Measurements from ENCODE around the gene ANKRD60.

Gene ANKRD60

GRCh38 chr20:58228103-58228483, 360 bp downstream of the ANKRD60 start:
- DNase-seq: no peak
- no peak overlapping the region for H3K27ac ChIP-seq (ENCODE audit: low read length)
- H3K9me3 ChIP-seq (ENCODE audit: insufficient read depth, low read length, severe bottlenecking): no peaks in the 10 kb centered on the region
- no peaks in the 10 kb centered on the region for H4K20me1 ChIP-seq (ENCODE audit: insufficient read depth, low read length)
- H2AFZ ChIP-seq (ENCODE audit: low read depth, low read length): no peak overlapping the region
- no peaks in the 10 kb centered on the region for H3K79me2 ChIP-seq (ENCODE audit: insufficient read depth, low read length)
- H3K27me3 ChIP-seq (ENCODE audit: insufficient read depth, low read length, poor library complexity): peaks cover 21% of the 10 kb centered on the region
- no peak overlapping the region for H3K4me2 ChIP-seq (ENCODE audit: insufficient read depth, low read length)
- TF ChIP-seq EZH2 (IDR thresholded peaks at IDR 0.05; ENCODE audit: borderline replicate concordance, low read depth, low read length, severe bottlenecking) (no peak), CTCF (IDR thresholded peaks at IDR 0.05; ENCODE audit: borderline replicate concordance, extremely low read depth, low read length, poor library complexity, severe bottlenecking) (no peak)
- no peak overlapping the region for H3K4me3 ChIP-seq (ENCODE audit: low read depth in 1 of 2, low read length in 2 of 2)
- no peak for ATAC-seq (ENCODE audit: insufficient read depth, low read depth)
- H3K4me1 ChIP-seq (ENCODE audit: insufficient read depth, low read length): no peaks in the 10 kb centered on the region
- no peaks in the 10 kb centered on the region for H3K36me3 ChIP-seq (ENCODE audit: insufficient read depth, low read length)
- no peak overlapping the region for H3K9ac ChIP-seq (ENCODE audit: low read depth, low read length)

GRCh38 chr20:58227391-58228102, 906 bp downstream of the ANKRD60 start:
- Histone ChIP-seq H3K9me3 (ENCODE audit: insufficient read depth, low read length, severe bottlenecking) (no peaks in the 10 kb centered on the region), H2AFZ (ENCODE audit: low read depth, low read length) (no peak overlapping the region), H3K79me2 (ENCODE audit: insufficient read depth, low read length) (no peaks in the 10 kb centered on the region), H4K20me1 (ENCODE audit: insufficient read depth, low read length) (no peaks in the 10 kb centered on the region), H3K4me1 (ENCODE audit: insufficient read depth, low read length) (no peaks in the 10 kb centered on the region), H3K4me2 (ENCODE audit: insufficient read depth, low read length) (no peak overlapping the region), H3K9ac (ENCODE audit: low read depth, low read length) (no peak overlapping the region), H3K27me3 (ENCODE audit: insufficient read depth, low read length, poor library complexity) (peaks cover 23% of the 10 kb centered on the region), H3K36me3 (ENCODE audit: insufficient read depth, low read length) (no peaks in the 10 kb centered on the region), H3K4me3 (ENCODE audit: low read depth in 1 of 2, low read length in 2 of 2) (no peak overlapping the region), H3K27ac (ENCODE audit: low read length) (no peak overlapping the region)
- TF ChIP-seq CTCF (IDR thresholded peaks at IDR 0.05; ENCODE audit: borderline replicate concordance, extremely low read depth, low read length, poor library complexity, severe bottlenecking) (no peak), EZH2 (IDR thresholded peaks at IDR 0.05; ENCODE audit: borderline replicate concordance, low read depth, low read length, severe bottlenecking) (no peak)
- ATAC-seq (ENCODE audit: insufficient read depth, low read depth) (no peak), DNase-seq (no peak)

DNA sequence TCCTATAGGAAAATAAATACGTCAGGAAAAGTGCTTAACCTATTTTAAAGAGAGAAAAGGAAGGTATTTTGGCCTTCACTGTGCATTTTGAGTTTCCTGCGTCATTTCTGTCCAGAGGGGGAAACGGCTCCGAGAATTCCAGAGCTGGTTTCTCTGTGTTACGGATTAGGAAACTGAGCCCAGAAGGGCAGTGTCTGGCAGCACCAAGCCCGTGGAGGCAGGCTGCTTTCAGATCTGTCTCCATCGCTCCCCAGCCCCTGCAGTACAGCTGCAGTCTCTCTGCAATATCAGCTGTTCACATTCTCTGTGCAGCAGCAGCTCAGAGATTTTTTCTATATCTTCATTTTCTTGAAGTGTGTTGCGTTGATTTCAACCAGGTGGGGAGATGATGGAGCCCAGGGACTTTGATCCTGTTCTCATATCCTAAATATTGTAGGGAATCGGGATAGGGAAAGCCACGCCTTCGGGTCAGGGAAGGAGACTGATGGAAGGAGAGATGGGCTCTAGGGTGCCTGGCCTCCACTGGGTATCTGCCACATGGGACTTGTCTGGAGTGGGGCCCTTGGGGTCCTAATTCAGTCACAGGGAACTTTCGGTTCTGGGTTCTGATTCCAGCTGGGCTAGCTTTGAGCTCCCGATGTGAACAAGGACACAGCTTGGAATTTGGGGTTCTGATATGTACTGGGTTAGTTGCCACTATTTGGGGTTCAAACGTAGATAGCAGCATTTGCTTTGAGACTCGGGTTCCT, 2.8 kb downstream of the ANKRD60 start:
- Histone ChIP-seq H4K20me1 (ENCODE audit: insufficient read depth, low read length) (no peaks in the 10 kb centered on the region), H3K9ac (ENCODE audit: low read depth, low read length) (no peak overlapping the region), H3K4me2 (ENCODE audit: insufficient read depth, low read length) (no peak overlapping the region), H3K27me3 (ENCODE audit: insufficient read depth, low read length, poor library complexity) (peaks cover 34% of the 10 kb centered on the region), H3K4me3 (ENCODE audit: low read depth in 1 of 2, low read length in 2 of 2) (no peak overlapping the region), H3K9me3 (ENCODE audit: insufficient read depth, low read length, severe bottlenecking) (no peaks in the 10 kb centered on the region), H3K27ac (ENCODE audit: low read length) (no peak overlapping the region), H2AFZ (ENCODE audit: low read depth, low read length) (no peak overlapping the region), H3K79me2 (ENCODE audit: insufficient read depth, low read length) (no peaks in the 10 kb centered on the region), H3K36me3 (ENCODE audit: insufficient read depth, low read length) (no peaks in the 10 kb centered on the region), H3K4me1 (ENCODE audit: insufficient read depth, low read length) (no peaks in the 10 kb centered on the region)
- no peak for ATAC-seq (ENCODE audit: insufficient read depth, low read depth)
- no peak for TF ChIP-seq EZH2 (IDR thresholded peaks at IDR 0.05; ENCODE audit: borderline replicate concordance, low read depth, low read length, severe bottlenecking)
- no peak for DNase-seq

- no peak overlapping the region for H2AFZ ChIP-seq (ENCODE audit: low read depth, low read length)
- H3K79me2 ChIP-seq (ENCODE audit: insufficient read depth, low read length): no peaks in the 10 kb centered on the region
- H3K27me3 ChIP-seq (ENCODE audit: insufficient read depth, low read length, poor library complexity): peaks cover 34% of the 10 kb centered on the region
- no peaks in the 10 kb centered on the region for H3K36me3 ChIP-seq (ENCODE audit: insufficient read depth, low read length)
- H3K4me1 ChIP-seq (ENCODE audit: insufficient read depth, low read length): no peaks in the 10 kb centered on the region
- no peak overlapping the region for H3K4me2 ChIP-seq (ENCODE audit: insufficient read depth, low read length)
- no peak for ATAC-seq (ENCODE audit: insufficient read depth, low read depth)
- no peak overlapping the region for H3K9ac ChIP-seq (ENCODE audit: low read depth, low read length)
- no peak overlapping the region for H3K27ac ChIP-seq (ENCODE audit: low read length)
- TF ChIP-seq CTCF (IDR thresholded peaks at IDR 0.05; ENCODE audit: borderline replicate concordance, extremely low read depth, low read length, poor library complexity, severe bottlenecking) (no peak), EZH2 (IDR thresholded peaks at IDR 0.05; ENCODE audit: borderline replicate concordance, low read depth, low read length, severe bottlenecking) (no peak)
- DNase-seq: no peak
- no peaks in the 10 kb centered on the region for H4K20me1 ChIP-seq (ENCODE audit: insufficient read depth, low read length)
- H3K9me3 ChIP-seq (ENCODE audit: insufficient read depth, low read length, severe bottlenecking): no peaks in the 10 kb centered on the region
- H3K4me3 ChIP-seq (ENCODE audit: low read depth in 1 of 2, low read length in 2 of 2): no peak overlapping the region
Observed at GRCh38 chr20:58224974-58225373, 3.5 kb downstream of the ANKRD60 start.
